Activated naive CD4-positive, alpha-beta T cell treated with anti-CD3 and anti-CD28 coated beads, Interleukin-2, amount 10 ng/mL, durations not matched to agents 5 hours and 36 hours (primary cell): ENCODE results near the gene PSPC1. TPM values are rescaled to one million over a fixed set of nuclear protein-coding genes. Genes with fewer than 3 reads are reported as not detected.

Experiments
- total RNA-seq, 2 experiments: library from RNA; stranded (reverse); gene quantifications; one replicate each; pipeline ENCODE4 v1.2.3, GENCODE V29; 2021

The PSPC1 gene
- 10 to 100 TPM; 58.6 to 59.1 TPM for total RNA-seq

GRCh38 chr13:19782727-19783682 is at the start of gene PSPC1:
PSPC1 (minus strand) TSS chr13:19782945; CDS start chr13:19782757, 188 bp downstream.

Other genes starting within 250 kb of the PSPC1 start
- not detected for gene TPTE2, start 221.4 kb downstream of the PSPC1 start, total RNA-seq
- gene MPHOSPH8, start 149.3 kb downstream of the PSPC1 start, total RNA-seq, result 10 to 100 TPM; 47.9 to 48.9 TPM
- gene ZMYM5, start 80.7 kb upstream of the PSPC1 start, total RNA-seq, result 10 to 100 TPM; 15.7 to 16.8 TPM
- 10 to 100 TPM; 52.5 to 55.3 TPM for gene ZMYM2, start 175.8 kb upstream of the PSPC1 start, total RNA-seq